Lower leg skin (tissue), 4 donors: ENCODE data around the gene TFG. TPM values are rescaled to one million over a fixed set of nuclear protein-coding genes. Genes with fewer than 3 reads are reported as not detected.
"Not testable (repeated sequence)": the region's sequence is repeated elsewhere in the genome, so short reads cannot be mapped to it uniquely, and the experiment has no call there.

Experiments used
- DNase-seq, 2 donors: peaks; one replicate each; pipeline ENCODE4 v3.0.0-alpha.2; 2019; ENCODE audit warnings: low spot score in 2 of 2
- H3K4me3 ChIP-seq: fragments of 200-600 bp; sonication (generic); 2 replicates; pipeline ENCODE4 v1.5.1; 2017; ENCODE audit warnings: mild to moderate bottlenecking, low read depth; ENCODE audit not compliant: poor library complexity, severe bottlenecking
- CTCF ChIP-seq, 3 donors: fragments of 450-650 bp; IDR thresholded peaks; one replicate each; pipeline ENCODE4 v1.5.1; 2016; ENCODE audit warnings: antibody characterized with exemption in 3 of 3, mild to moderate bottlenecking in 3 of 3, moderate library complexity in 2 of 3
- POLR2A ChIP-seq, 2 donors: fragments of 450-650 bp; IDR thresholded peaks; one replicate each; pipeline ENCODE4 v1.6.1; 2016 to 2017; ENCODE audit warnings: antibody characterized with exemption in 2 of 2, mild to moderate bottlenecking in 1 of 2, moderate library complexity in 1 of 2
- WGBS, 2 donors: methylation state at CpG; one replicate each; pipeline ENCODE4 v1.1.5; 2018; 5-methylcytosine and 5-hydroxymethylcytosine counted together
- intact Hi-C: fragments of 100-400 bp; cut with DNase I; formaldehyde crosslinking; loops from one replicate; pipeline ENCODE4 v1.15.0; 2023; ENCODE audit warnings: low total_unique reads
- total RNA-seq, 4 donors: library from RNA; depleted of rRNA; stranded (reverse); fragments of >200 nt; gene quantifications; one replicate each; pipeline ENCODE4 v1.1.0, GENCODE V29; 2016

The TFG gene
- total RNA-seq: 10 to 100 TPM; 61.0 to 67.9 (median 66.9) TPM

- 0 to 1% methylated on average over 35 to 72 of the region's 76 CpGs for WGBS, 2 donors
- H3K4me3 ChIP-seq: peak within 1 kb of the TSS; percentile 82
- intact Hi-C loops: no loop called here
- DNase-seq: peak; percentile 98 to 100
- TF ChIP-seq CTCF (IDR thresholded peaks at IDR 0.05) (no peak), POLR2A (IDR thresholded peaks at IDR 0.05) (peak in 1 of 2 donors; percentile 31)
These were observed at the start of gene TFG for GRCh38 chr3:100708989-100709841. Gene TFG, plus strand, starts transcription at chr3:100709494. Its CDS starts 4,192 bp downstream, at chr3:100713686.

- DNase-seq, intact Hi-C loops, H3K4me3 ChIP-seq: not testable (repeated sequence)
These were observed 48.0 kb upstream of the TFG start for GRCh38 chr3:100661294-100661693.

GRCh38 chr3:100662113-100662823 is 47.0 kb upstream of the TFG start:
- no peak overlapping the region for H3K4me3 ChIP-seq
- 63 to 74% methylated on average over 2 of the region's 2 CpGs for WGBS, 2 donors
- TF ChIP-seq CTCF (IDR thresholded peaks at IDR 0.05): no peak
- TF ChIP-seq POLR2A (IDR thresholded peaks at IDR 0.05): no peak
- intact Hi-C loops: no loop called here
- DNase-seq: no peak

- H3K4me3 ChIP-seq: no peak overlapping the region
- 56 to 59% methylated on average over 7 of the region's 7 CpGs for WGBS, 2 donors
- intact Hi-C loops: no loop called here
- TF ChIP-seq POLR2A (IDR thresholded peaks at IDR 0.05) (no peak), CTCF (IDR thresholded peaks at IDR 0.05) (no peak)
- DNase-seq: no peak
These were observed 44.1 kb upstream of the TFG start for GRCh38 chr3:100665230-100665629.

GRCh38 chr3:100666699-100667098 is 42.6 kb upstream of the TFG start:
- 52 to 54% methylated on average over 5 to 6 of the region's 6 CpGs for WGBS, 2 donors
- intact Hi-C loops, DNase-seq, H3K4me3 ChIP-seq: not testable (repeated sequence)

- H3K4me3 ChIP-seq, intact Hi-C loops, DNase-seq: not testable (repeated sequence)
- WGBS, 2 donors: 37 to 54% methylated on average over 1 of the region's 1 CpG
These were observed 42.0 kb upstream of the TFG start for GRCh38 chr3:100667316-100667715.

- DNase-seq, H3K4me3 ChIP-seq, intact Hi-C loops: not testable (repeated sequence)
- WGBS, 2 donors: 93 to 94% methylated on average over 2 of the region's 2 CpGs
These were observed 38.3 kb upstream of the TFG start for GRCh38 chr3:100670995-100671394.
